GM19351 (cell line): ENCODE results near the gene DIPK2A.
A peak's percentile ranks its signal among the peaks of the same experiment; 100 is the strongest.

Experiments
- ATAC-seq: cut with Tn5 transposase; IDR thresholded peaks from one replicate; pipeline ENCODE4 v1.9.1; 2021; ENCODE audit warnings: mild to moderate bottlenecking, moderate library complexity; ENCODE audit not compliant: unreplicated experiment

DIPK2A gene

GRCh38 chr3:143973259-143974021, 1.8 kb downstream of the DIPK2A start:
- no peak for ATAC-seq

GRCh38 chr3:143974271-143975238, 2.9 kb downstream of the DIPK2A start:
- ATAC-seq: no peak

GRCh38 chr3:143975554-143976152, 4.0 kb downstream of the DIPK2A start:
- no peak for ATAC-seq

GRCh38 chr3:143977341-143978262, 6.0 kb downstream of the DIPK2A start:
- ATAC-seq: peak; percentile 43

- ATAC-seq: no peak
These were observed 6.6 kb downstream of the DIPK2A start for GRCh38 chr3:143978263-143978631.

- ATAC-seq: no peak
These were observed 7.4 kb downstream of the DIPK2A start for GRCh38 chr3:143979041-143979440.

GRCh38 chr3:143979813-143980212, 8.2 kb downstream of the DIPK2A start:
- ATAC-seq: no peak

- no peak for ATAC-seq
These were observed 16.7 kb downstream of the DIPK2A start for GRCh38 chr3:143988306-143988705.

GRCh38 chr3:143989461-143989860, 17.8 kb downstream of the DIPK2A start:
- no peak for ATAC-seq

- no peak for ATAC-seq
These were observed 20.1 kb downstream of the DIPK2A start for GRCh38 chr3:143991713-143992112.

- no peak for ATAC-seq
These were observed 26.6 kb downstream of the DIPK2A start for GRCh38 chr3:143998266-143998665.

- no peak for ATAC-seq
These were observed 31.4 kb downstream of the DIPK2A start for GRCh38 chr3:144003051-144003450.

- no peak for ATAC-seq
These were observed 38.7 kb downstream of the DIPK2A start for GRCh38 chr3:144010371-144010770.

- no peak for ATAC-seq
These were observed 39.7 kb downstream of the DIPK2A start for GRCh38 chr3:144011251-144011799.

- ATAC-seq: no peak
These were observed 43.5 kb downstream of the DIPK2A start for GRCh38 chr3:144015133-144015532.

GRCh38 chr3:144018776-144019175, 47.2 kb downstream of the DIPK2A start:
- no peak for ATAC-seq
